ENCODE data around the gene PLEK.

The PLEK gene

GRCh38 chr2:68325056-68325455, 40.0 kb upstream of the PLEK start:
- FAIRE-seq (no peak), DNase-seq (ENCODE audit: insufficient read length, low spot score) (no peak)

GRCh38 chr2:68328901-68329300, 36.2 kb upstream of the PLEK start:
- FAIRE-seq (no peak), DNase-seq (ENCODE audit: insufficient read length, low spot score) (no peak)
- no peak for TF ChIP-seq CTCF (IDR thresholded peaks at IDR 0.05; ENCODE audit: insufficient read depth, missing control alignments)

More at GRCh38 chr2:68325056-68325455, 40.0 kb upstream of the PLEK start:
- no peak for TF ChIP-seq CTCF (IDR thresholded peaks at IDR 0.05; ENCODE audit: insufficient read depth, missing control alignments)

- FAIRE-seq (no peak), DNase-seq (ENCODE audit: insufficient read length, low spot score) (no peak)
- no peak for TF ChIP-seq CTCF (IDR thresholded peaks at IDR 0.05; ENCODE audit: insufficient read depth, missing control alignments)
These were observed 34.4 kb upstream of the PLEK start for GRCh38 chr2:68330691-68331090.

- FAIRE-seq (no peak), DNase-seq (ENCODE audit: insufficient read length, low spot score) (no peak)
- no peak for TF ChIP-seq CTCF (IDR thresholded peaks at IDR 0.05; ENCODE audit: insufficient read depth, missing control alignments)
These were observed 32.1 kb upstream of the PLEK start for GRCh38 chr2:68333009-68333408.

- no peak for FAIRE-seq
- no peak for DNase-seq (ENCODE audit: insufficient read length, low spot score)
- TF ChIP-seq CTCF (IDR thresholded peaks at IDR 0.05; ENCODE audit: insufficient read depth, missing control alignments), result no peak
These were observed 31.2 kb upstream of the PLEK start for GRCh38 chr2:68333931-68334330.

- DNase-seq (ENCODE audit: insufficient read length, low spot score) (no peak), FAIRE-seq (no peak)
- TF ChIP-seq CTCF (IDR thresholded peaks at IDR 0.05; ENCODE audit: insufficient read depth, missing control alignments), result no peak
These were observed 28.9 kb upstream of the PLEK start for GRCh38 chr2:68336192-68336591.

- DNase-seq (ENCODE audit: insufficient read length, low spot score) (no peak), FAIRE-seq (no peak)
- no peak for TF ChIP-seq CTCF (IDR thresholded peaks at IDR 0.05; ENCODE audit: insufficient read depth, missing control alignments)
These were observed 24.6 kb upstream of the PLEK start for GRCh38 chr2:68340226-68341061.

Data from D721Med (cell line).